ENCODE data around the gene DEGS2.

Gene DEGS2

DNA sequence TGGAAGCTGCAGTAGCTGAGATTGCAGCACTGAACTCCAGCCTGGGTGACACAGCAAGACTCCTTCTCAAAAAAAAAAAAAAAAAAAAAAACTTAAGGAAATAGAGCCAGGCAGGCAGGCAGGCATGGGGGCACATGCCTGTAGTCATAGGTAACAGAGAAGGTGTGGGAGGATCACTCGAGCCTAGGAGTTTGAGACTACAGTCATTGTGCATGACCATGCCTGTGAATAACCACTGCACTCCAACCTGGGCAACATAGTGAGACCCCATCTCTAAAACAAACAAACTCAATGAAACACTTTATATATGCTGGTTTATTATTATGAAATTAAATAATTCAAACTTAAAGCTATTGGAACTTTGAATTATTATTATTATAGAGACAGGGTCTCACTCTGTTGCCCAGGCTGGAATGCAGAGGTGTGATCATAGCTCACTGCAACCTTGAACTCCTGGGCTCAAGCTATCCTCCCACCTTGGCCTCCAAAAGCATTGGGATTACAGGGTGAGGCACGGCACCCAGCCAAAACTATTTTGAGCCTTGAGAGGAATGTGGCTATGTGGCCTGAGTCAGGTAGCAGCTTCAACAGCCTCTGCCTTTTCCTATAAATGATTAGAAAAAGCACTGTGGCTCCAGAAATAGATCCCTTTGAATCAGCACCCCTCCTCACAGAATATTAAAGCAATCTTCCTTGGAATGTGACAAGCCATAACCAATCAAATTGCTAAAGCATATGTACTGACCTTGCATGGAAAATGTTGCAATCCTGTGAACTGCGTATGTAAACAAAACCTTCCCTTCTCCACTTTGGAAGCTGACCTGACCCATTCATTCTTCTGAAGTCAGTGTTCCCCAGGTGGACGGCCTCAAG is 44.8 kb upstream of the DEGS2 start:
- Histone ChIP-seq H3K4me1 (ENCODE audit: insufficient read depth, low read length, poor library complexity, severe bottlenecking) (peaks cover 3% of the 10 kb centered on the region), H2AFZ (ENCODE audit: low read length) (no peak overlapping the region), H3F3A (ENCODE audit: low read depth) (no peaks in the 10 kb centered on the region), H4K20me1 (ENCODE audit: insufficient read depth, low read length, poor library complexity, severe bottlenecking) (no peaks in the 10 kb centered on the region), H3K36me3 (ENCODE audit: insufficient read depth, low read length) (no peaks in the 10 kb centered on the region; the same call in 1 of the 2 replicates), H3K9ac (ENCODE audit: low read depth, low read length, poor library complexity, severe bottlenecking) (no peak overlapping the region), H3K79me2 (ENCODE audit: insufficient read depth, low read length) (no peaks in the 10 kb centered on the region), H3K4me2 (ENCODE audit: low read depth, low read length, poor library complexity, severe bottlenecking) (no peak overlapping the region), H3K9me3 (ENCODE audit: insufficient read depth, low read depth, low read length) (no peaks in the 10 kb centered on the region), H3K4me3 (ENCODE audit: low read length, poor library complexity, severe bottlenecking) (no peak overlapping the region), H3K9me2 (replicated peaks; ENCODE audit: low read depth, low read length) (no peaks in the 10 kb centered on the region), H3K27me3 (ENCODE audit: insufficient read depth, low read length, poor library complexity, severe bottlenecking) (no peaks in the 10 kb centered on the region)
- TF ChIP-seq EZH2phosphoT487 (IDR thresholded peaks at IDR 0.05; ENCODE audit: borderline replicate concordance): no peak
- TF ChIP-seq, protein P1, sequence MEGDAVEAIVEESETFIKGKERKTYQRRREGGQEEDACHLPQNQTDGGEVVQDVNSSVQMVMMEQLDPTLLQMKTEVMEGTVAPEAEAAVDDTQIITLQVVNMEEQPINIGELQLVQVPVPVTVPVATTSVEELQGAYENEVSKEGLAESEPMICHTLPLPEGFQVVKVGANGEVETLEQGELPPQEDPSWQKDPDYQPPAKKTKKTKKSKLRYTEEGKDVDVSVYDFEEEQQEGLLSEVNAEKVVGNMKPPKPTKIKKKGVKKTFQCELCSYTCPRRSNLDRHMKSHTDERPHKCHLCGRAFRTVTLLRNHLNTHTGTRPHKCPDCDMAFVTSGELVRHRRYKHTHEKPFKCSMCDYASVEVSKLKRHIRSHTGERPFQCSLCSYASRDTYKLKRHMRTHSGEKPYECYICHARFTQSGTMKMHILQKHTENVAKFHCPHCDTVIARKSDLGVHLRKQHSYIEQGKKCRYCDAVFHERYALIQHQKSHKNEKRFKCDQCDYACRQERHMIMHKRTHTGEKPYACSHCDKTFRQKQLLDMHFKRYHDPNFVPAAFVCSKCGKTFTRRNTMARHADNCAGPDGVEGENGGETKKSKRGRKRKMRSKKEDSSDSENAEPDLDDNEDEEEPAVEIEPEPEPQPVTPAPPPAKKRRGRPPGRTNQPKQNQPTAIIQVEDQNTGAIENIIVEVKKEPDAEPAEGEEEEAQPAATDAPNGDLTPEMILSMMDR (conservative IDR thresholded peaks at IDR 0.05; ENCODE audit: low read length): no peak

DNA sequence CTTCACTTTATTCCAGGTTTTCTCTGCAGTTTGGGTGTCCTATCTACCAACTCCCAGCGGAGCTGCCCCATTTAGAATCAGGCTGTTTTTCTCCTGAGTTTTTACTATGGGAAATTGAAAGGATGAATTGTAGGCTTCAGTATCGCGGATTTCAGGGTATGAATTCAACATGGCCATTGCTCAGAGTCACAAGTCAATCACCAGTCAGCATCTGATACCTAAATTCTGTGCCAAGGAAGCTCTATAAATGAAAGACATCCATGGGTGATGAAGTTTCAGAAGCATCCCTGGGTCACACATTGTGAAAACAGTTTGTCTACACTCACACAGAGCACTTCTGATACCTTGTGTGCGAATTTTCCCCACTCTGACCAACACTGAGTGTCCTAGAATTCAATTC is 43.7 kb upstream of the DEGS2 start:
- Histone ChIP-seq H3K27me3 (ENCODE audit: insufficient read depth, low read length, poor library complexity, severe bottlenecking) (no peaks in the 10 kb centered on the region), H3K4me2 (ENCODE audit: low read depth, low read length, poor library complexity, severe bottlenecking) (no peak overlapping the region), H3K79me2 (ENCODE audit: insufficient read depth, low read length) (no peaks in the 10 kb centered on the region)

DNA sequence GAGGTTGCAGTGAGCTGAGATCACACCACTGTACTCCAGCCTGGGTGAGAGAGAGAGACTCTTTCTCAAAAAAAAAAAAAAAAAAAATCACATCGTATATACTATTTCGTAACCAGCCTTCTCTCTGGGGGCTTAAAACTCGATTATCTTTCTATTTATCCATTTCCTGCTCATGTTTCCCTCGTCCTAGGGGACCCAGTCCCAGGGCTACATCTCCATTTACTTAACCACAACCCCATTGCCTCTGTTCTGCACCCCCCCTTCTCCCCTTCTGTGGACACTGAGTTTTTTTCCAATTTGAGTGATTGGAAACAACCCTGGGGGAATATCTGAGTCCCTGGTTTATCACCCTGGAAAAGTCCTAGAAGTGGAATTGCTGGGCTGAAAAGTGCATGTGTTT is 43.3 kb upstream of the DEGS2 start:
- Histone ChIP-seq H3K79me2 (ENCODE audit: insufficient read depth, low read length) (no peaks in the 10 kb centered on the region), H3K9me3 (ENCODE audit: insufficient read depth, low read depth, low read length) (no peaks in the 10 kb centered on the region), H3F3A (ENCODE audit: low read depth) (no peaks in the 10 kb centered on the region), H3K4me1 (ENCODE audit: insufficient read depth, low read length, poor library complexity, severe bottlenecking) (peaks cover 3% of the 10 kb centered on the region), H3K4me3 (ENCODE audit: low read length, poor library complexity, severe bottlenecking) (no peak overlapping the region), H4K20me1 (ENCODE audit: insufficient read depth, low read length, poor library complexity, severe bottlenecking) (no peaks in the 10 kb centered on the region), H3K4me2 (ENCODE audit: low read depth, low read length, poor library complexity, severe bottlenecking) (no peak overlapping the region), H3K36me3 (ENCODE audit: insufficient read depth, low read length) (no peaks in the 10 kb centered on the region; the same call in 1 of the 2 replicates), H3K9ac (ENCODE audit: low read depth, low read length, poor library complexity, severe bottlenecking) (no peak overlapping the region), H3K27me3 (ENCODE audit: insufficient read depth, low read length, poor library complexity, severe bottlenecking) (no peaks in the 10 kb centered on the region), H2AFZ (ENCODE audit: low read length) (no peak overlapping the region), H3K9me2 (replicated peaks; ENCODE audit: low read depth, low read length) (no peaks in the 10 kb centered on the region)
- TF ChIP-seq EZH2phosphoT487 (IDR thresholded peaks at IDR 0.05; ENCODE audit: borderline replicate concordance): no peak
- TF ChIP-seq, protein P1 (conservative IDR thresholded peaks at IDR 0.05; ENCODE audit: low read length): no peak

More for the DNA sequence above, 43.7 kb upstream of the DEGS2 start:
- TF ChIP-seq, protein P1 (conservative IDR thresholded peaks at IDR 0.05; ENCODE audit: low read length): no peak
- no peak for TF ChIP-seq EZH2phosphoT487 (IDR thresholded peaks at IDR 0.05; ENCODE audit: borderline replicate concordance)
- Histone ChIP-seq H3K9ac (ENCODE audit: low read depth, low read length, poor library complexity, severe bottlenecking) (no peak overlapping the region), H3K36me3 (ENCODE audit: insufficient read depth, low read length) (no peaks in the 10 kb centered on the region; the same call in 1 of the 2 replicates), H3K9me2 (replicated peaks; ENCODE audit: low read depth, low read length) (no peaks in the 10 kb centered on the region), H3K4me1 (ENCODE audit: insufficient read depth, low read length, poor library complexity, severe bottlenecking) (peaks cover 3% of the 10 kb centered on the region), H2AFZ (ENCODE audit: low read length) (no peak overlapping the region), H4K20me1 (ENCODE audit: insufficient read depth, low read length, poor library complexity, severe bottlenecking) (no peaks in the 10 kb centered on the region), H3F3A (ENCODE audit: low read depth) (no peaks in the 10 kb centered on the region), H3K9me3 (ENCODE audit: insufficient read depth, low read depth, low read length) (no peaks in the 10 kb centered on the region), H3K4me3 (ENCODE audit: low read length, poor library complexity, severe bottlenecking) (no peak overlapping the region)
